Measurements from ENCODE around the gene JAKMIP2. TPM values are rescaled to one million over a fixed set of nuclear protein-coding genes. Genes with fewer than 3 reads are reported as not detected.

Gene JAKMIP2
- total and polyA plus RNA-seq, 4 donors: 0.93 to 3.8 (median 2.1) TPM

DNA sequence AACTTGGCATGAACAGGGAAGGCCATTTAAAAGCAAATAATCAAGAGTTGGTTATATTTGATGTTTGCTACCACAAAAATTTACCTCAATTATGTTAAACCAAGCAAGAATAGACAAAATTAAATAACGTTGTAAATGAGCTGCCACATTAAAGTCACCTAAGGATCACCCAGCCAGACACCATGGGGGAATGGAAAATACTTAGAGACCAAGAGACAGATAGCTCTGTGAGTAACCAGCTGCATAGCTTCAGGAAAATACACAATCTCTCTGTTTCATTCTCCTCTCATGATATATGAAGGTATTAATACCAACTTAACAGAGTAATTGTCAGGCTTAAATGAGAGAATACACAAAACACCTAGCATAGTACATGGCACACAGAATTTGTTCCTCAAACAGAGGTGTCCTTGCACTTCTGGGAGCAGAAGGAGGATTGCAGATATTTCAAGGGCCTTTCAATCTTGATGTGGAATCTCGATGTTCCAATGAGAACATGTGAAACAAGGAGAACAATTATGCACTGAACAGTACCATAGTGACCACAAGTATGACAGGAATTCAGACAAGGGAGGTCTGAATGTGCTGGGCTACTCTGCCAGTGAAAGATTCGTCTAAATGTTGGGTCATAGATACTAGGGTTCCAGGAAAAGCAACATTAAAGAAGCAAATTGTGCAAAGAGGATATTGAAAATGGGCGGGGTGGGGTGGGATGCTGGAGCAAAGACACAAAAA is 18.6 kb downstream of the JAKMIP2 start:
- WGBS, 2 donors: 65 to 76% methylated on average over 4 of the region's 4 CpGs
- ATAC-seq (ENCODE audit: insufficient read depth, low FRiP score): no peak
- H3K9ac ChIP-seq (ENCODE audit: insufficient read depth in 1 of 2, low read length in 2 of 2): no peak overlapping the region
- H3K27me3 ChIP-seq (ENCODE audit: control insufficient read depth in 3 of 3, insufficient read depth in 3 of 3, low read length in 2 of 3): no peaks in the 10 kb centered on the region
- no peak overlapping the region for H3K4me3 ChIP-seq
- DNase-seq: no peak
- TF ChIP-seq CTCF (IDR thresholded peaks at IDR 0.05; ENCODE audit: control extremely low read depth, extremely low read depth): no peak
- no peaks in the 10 kb centered on the region for H3K4me1 ChIP-seq (ENCODE audit: control insufficient read depth in 5 of 5, insufficient read depth in 5 of 5, low read length in 5 of 5)
- no peaks in the 10 kb centered on the region for H3K36me3 ChIP-seq (ENCODE audit: control insufficient read depth in 4 of 4, insufficient read depth in 4 of 4, low read length in 4 of 4)
- no peak overlapping the region for H3K27ac ChIP-seq (ENCODE audit: low read depth in 1 of 2, low read length in 1 of 2)
- H3K9me3 ChIP-seq (ENCODE audit: control insufficient read depth in 4 of 4, insufficient read depth in 3 of 4, low read length in 3 of 4): no peaks in the 10 kb centered on the region

GRCh38 chr5:147760086-147760875 is 22.2 kb downstream of the JAKMIP2 start:
- Histone ChIP-seq H3K9ac (ENCODE audit: insufficient read depth in 1 of 2, low read length in 2 of 2) (no peak overlapping the region), H3K4me3 (no peak overlapping the region), H3K4me1 (ENCODE audit: control insufficient read depth in 5 of 5, insufficient read depth in 5 of 5, low read length in 5 of 5) (no peaks in the 10 kb centered on the region), H3K36me3 (ENCODE audit: control insufficient read depth in 4 of 4, insufficient read depth in 4 of 4, low read length in 4 of 4) (no peaks in the 10 kb centered on the region), H3K27ac (ENCODE audit: low read depth in 1 of 2, low read length in 1 of 2) (no peak overlapping the region), H3K9me3 (ENCODE audit: control insufficient read depth in 4 of 4, insufficient read depth in 3 of 4, low read length in 3 of 4) (no peaks in the 10 kb centered on the region), H3K27me3 (ENCODE audit: control insufficient read depth in 3 of 3, insufficient read depth in 3 of 3, low read length in 2 of 3) (no peaks in the 10 kb centered on the region)
- ATAC-seq (ENCODE audit: insufficient read depth, low FRiP score) (no peak), DNase-seq (no peak)
- TF ChIP-seq CTCF (IDR thresholded peaks at IDR 0.05; ENCODE audit: control extremely low read depth, extremely low read depth): no peak
- WGBS, 2 donors: 52 to 60% methylated on average over 2 of the region's 2 CpGs

- ATAC-seq (ENCODE audit: insufficient read depth, low FRiP score) (no peak), DNase-seq (no peak)
- no peak overlapping the region for H3K27ac ChIP-seq (ENCODE audit: low read depth in 1 of 2, low read length in 1 of 2)
- 52 to 59% methylated on average over 1 of the region's 1 CpG for WGBS, 2 donors
- no peaks in the 10 kb centered on the region for H3K36me3 ChIP-seq (ENCODE audit: control insufficient read depth in 4 of 4, insufficient read depth in 4 of 4, low read length in 4 of 4)
- no peak overlapping the region for H3K4me3 ChIP-seq
- H3K9ac ChIP-seq (ENCODE audit: insufficient read depth in 1 of 2, low read length in 2 of 2): no peak overlapping the region
- no peak for TF ChIP-seq CTCF (IDR thresholded peaks at IDR 0.05; ENCODE audit: control extremely low read depth, extremely low read depth)
- H3K27me3 ChIP-seq (ENCODE audit: control insufficient read depth in 3 of 3, insufficient read depth in 3 of 3, low read length in 2 of 3): no peaks in the 10 kb centered on the region
- H3K9me3 ChIP-seq (ENCODE audit: control insufficient read depth in 4 of 4, insufficient read depth in 3 of 4, low read length in 3 of 4): no peaks in the 10 kb centered on the region
- H3K4me1 ChIP-seq (ENCODE audit: control insufficient read depth in 5 of 5, insufficient read depth in 5 of 5, low read length in 5 of 5): no peaks in the 10 kb centered on the region
Observed at GRCh38 chr5:147759441-147759840, 23.1 kb downstream of the JAKMIP2 start.

Measured in lung (tissue), 12 donors.